Stimulated activated CD8-positive, alpha-beta memory T cell treated with anti-CD3 and anti-CD28 coated beads, Interleukin-15, amount 100 ng/mL, for 48 hours (primary cell): ENCODE data around the gene PIP5K1B.

ENCODE experiments used
- DNase-seq, 2 donors: peaks; one replicate each; pipeline ENCODE4 v3.0.0-alpha.2; 2020; ENCODE audit warnings: low read depth in 2 of 2

The PIP5K1B gene

DNA sequence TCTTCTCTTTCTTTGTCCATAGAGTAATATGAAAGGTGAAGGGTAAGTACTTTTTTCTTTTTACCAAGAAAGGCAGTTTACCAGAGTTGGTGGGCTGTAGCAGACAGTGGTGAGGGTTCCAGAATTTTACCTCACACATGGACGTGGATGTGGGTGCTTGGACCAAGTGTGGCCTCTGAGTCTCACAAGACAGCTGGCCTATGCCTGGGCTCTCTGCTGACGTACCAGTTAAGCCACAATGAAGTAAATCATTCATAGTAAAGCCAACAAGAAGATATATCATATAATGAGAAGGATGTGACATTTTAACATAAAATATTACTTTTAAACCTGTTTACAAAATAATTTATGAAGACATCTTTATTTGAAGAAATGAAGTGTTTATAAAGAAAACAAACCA lies 202.9 kb downstream of the PIP5K1B start:
- DNase-seq: no peak

GRCh38 chr9:68912561-68912960 lies 207.5 kb downstream of the PIP5K1B start:
- DNase-seq: no peak

- no peak for DNase-seq
These were observed 208.0 kb downstream of the PIP5K1B start for GRCh38 chr9:68913054-68913453.

- DNase-seq: no peak
These were observed 209.7 kb downstream of the PIP5K1B start for GRCh38 chr9:68914751-68915150.

GRCh38 chr9:68919661-68920060 lies 214.6 kb downstream of the PIP5K1B start:
- DNase-seq: no peak

GRCh38 chr9:68920921-68921320 lies 215.9 kb downstream of the PIP5K1B start:
- no peak for DNase-seq

DNA sequence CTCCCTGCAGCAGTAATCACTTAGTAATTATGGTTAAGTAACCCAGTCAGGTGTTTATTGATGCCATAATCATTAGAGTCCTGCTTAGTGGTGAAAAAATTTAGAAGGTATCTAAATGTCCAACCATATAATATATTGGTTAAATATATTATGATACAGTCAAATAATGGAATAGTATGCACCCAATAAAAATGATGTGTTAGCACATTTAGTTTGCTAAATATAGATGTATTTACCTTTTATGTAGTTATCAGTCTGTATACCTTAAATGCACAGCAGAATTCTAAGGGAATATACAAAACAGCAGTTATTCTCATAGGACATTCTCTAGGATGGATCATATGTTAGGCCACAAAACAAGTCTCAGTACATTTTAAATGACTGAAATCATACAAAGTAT lies 218.4 kb downstream of the PIP5K1B start:
- DNase-seq: no peak

DNA sequence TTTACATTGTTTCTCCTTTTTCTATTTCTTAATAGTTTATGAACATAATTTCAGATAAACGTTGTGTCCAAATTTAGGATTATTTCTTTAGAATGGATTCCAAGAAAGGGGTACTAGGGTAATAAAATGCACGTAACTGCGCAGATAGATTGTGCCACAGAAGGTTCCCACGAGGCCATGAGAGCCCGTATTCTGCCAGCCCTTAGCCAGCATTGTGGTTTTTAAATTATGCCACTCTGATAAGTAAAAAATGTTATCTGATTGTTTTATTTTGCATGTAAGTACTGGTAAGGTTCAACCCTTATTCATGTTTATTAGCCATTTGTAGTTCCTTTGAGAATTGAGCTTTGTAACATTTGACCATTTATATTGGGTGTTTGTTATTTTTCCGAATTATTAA lies 220.1 kb downstream of the PIP5K1B start:
- no peak for DNase-seq

- DNase-seq: no peak
These were observed 222.1 kb downstream of the PIP5K1B start for GRCh38 chr9:68927165-68927564.

- DNase-seq: no peak
These were observed 226.8 kb downstream of the PIP5K1B start for GRCh38 chr9:68931821-68932220.

- DNase-seq: no peak
These were observed 227.4 kb downstream of the PIP5K1B start for GRCh38 chr9:68932458-68932857.

DNA sequence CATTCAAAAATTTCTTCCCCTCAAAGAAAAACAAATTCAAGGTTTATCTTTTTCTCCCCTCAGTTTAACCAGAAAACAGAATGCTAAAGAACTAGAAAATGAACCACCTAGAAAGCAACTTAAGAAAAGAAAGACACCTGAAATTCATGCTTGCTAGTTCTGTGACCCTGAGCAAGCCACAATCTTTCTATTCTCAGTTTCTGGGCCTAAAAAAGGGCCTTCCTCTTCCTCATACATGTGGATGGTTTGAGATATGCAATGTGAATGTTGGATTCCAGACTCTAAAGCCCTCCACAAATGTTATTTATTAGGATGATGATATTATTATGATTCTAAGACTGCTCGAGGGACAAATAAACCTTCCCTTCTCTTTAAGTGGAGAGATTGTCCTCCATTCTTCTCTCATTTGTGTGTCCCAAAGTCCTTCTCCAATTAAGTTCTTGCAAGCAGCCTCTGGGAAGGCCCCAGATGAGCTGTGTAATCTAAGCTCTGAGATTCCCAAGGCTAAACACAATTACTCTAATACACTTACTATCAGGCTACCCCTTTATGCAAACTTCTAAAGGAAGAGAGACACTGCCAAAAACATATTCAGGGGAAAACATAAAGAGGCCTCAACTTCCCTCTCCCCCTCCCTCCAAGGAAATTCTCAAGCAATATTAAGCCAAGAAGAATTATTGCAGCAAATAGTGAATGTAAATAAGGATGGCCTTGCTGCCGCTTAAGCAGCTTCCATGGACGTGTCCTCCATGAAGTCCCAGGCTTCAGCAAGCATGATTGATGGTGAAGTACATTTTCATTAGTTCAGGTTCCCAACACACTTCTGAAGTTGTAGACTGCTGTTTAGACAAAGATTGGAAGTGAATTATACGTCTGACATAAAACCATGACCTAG lies 228.6 kb downstream of the PIP5K1B start:
- DNase-seq: no peak

- DNase-seq: no peak
These were observed 229.2 kb downstream of the PIP5K1B start for GRCh38 chr9:68934329-68934644.

DNA sequence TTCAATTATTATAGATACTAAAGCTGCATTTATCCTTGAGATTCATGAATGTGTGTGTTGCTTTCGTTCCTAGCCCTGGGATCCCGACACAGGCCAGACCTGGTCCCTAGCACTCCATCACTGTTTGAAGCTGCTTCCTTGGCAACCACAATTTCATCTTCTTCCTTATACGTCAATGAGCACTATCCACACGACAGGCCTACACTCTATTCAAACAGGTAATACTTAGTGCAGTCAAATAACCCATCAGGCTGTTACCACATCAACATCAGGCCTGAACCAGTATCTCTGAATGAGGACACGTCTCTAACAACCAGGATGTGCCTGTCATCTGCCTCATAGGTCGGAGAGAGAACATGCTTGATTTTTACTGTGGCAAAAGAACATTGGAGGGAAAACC lies 235.5 kb downstream of the PIP5K1B start:
- no peak for DNase-seq

DNA sequence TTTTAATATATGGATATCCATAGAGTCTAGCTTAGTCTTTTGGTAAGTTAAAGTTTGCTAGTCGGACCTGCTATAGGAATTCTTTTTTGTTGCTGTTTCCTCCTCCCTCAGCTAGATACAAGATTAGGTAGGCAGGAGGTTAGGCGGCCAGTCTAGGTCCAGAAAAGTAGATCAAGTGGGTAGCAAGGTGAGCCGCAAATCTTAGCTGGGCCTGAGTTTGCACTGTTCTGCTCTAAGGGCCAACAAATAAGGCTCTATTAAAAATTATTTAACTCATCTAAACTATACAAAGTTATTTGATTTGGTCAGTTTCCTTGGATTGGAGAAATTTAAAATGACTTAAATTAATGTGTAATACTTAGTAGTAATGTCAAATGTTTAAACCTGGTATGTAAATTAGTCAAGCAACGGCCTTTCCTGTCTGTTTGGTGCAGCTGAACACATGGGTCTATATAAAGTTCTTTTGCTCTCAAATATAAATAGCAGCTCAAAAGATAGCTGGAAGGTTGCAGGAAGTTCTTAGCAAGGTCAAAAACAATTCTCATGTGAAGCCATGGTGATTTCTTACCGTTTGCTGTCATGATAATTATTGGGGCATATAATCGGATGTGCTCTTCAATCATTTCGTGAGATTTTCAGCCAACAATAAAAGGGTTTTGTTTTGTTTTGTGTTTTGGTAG lies 236.9 kb downstream of the PIP5K1B start:
- DNase-seq: no peak

DNA sequence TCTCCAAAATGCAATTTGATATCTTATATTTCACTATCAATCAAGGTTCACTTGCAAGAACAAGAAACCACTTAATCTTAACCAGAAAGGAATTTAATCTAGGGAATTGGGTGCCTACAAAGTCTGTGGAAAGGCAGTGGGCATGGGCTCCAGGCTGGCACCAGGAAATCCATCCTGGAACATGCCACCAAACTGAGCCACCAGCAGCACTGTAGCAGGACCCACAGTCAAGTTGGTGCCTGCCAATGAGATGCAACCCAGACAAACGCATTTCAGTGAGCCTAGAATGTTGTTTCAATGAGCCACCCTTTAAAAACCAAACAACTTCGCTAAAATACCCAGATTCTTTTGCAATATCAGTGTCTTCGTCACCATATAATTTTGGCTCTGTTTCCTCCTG lies 237.8 kb downstream of the PIP5K1B start:
- DNase-seq: no peak

- no peak for DNase-seq
These were observed 242.0 kb downstream of the PIP5K1B start for GRCh38 chr9:68947015-68947414.

GRCh38 chr9:68947842-68948569 lies 243.0 kb downstream of the PIP5K1B start:
- DNase-seq: no peak

DNA sequence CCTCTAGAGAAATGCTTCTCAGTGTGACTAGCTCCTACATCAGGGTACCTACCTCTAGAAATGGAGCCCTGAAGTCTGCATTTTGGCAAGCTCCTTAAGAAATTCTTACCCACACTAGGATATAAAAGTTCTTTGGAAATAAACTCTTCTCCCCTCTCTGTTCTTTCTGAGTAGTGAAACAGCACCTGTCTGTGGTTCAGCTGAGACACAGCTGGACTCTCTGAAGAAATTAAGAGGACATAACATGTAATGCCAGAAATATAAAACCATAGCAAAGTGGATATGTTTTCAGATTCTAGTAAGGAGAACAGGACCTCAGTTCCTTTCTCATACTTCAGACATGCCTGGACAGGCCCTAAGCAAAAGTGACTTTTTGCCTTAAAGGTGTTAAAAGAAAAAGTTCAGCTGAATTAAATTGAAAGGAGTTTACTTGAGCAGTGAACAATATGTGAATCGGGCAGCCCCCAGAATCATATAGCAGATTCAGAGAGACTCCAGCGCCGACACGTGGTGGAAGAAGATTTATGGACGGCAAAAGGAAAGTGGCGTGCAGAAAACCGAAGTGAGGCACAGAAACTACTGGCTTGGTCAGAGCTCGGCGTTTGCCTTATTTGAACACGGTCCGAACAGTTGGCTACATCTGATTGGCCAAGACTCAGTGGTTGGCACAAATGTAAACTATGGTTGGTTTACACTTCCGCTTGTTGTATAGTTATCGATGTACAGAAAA lies 244.4 kb downstream of the PIP5K1B start:
- no peak for DNase-seq

- no peak for DNase-seq
These were observed 245.1 kb downstream of the PIP5K1B start for GRCh38 chr9:68950188-68950587.

- DNase-seq: no peak
These were observed 245.6 kb downstream of the PIP5K1B start for GRCh38 chr9:68950689-68951088.
